MM.1S (cell line): ENCODE results near the gene UGT1A10.

Experiments used
- DNase-seq: peaks from one replicate; pipeline ENCODE4 v3.0.0-alpha.2; 2015
- H2AFZ ChIP-seq: fragments of 300-600 bp; sonication (generic); 2 replicates; pipeline ENCODE4 v1.6.0; 2016; ENCODE audit warnings: antibody characterized with exemption, low read length
- H3F3A ChIP-seq: fragments of 300-600 bp; sonication (generic); 2 replicates; pipeline ENCODE4 v1.6.1; 2016; ENCODE audit warnings: mild to moderate bottlenecking, antibody characterized with exemption, low read length, moderate library complexity, mixed read lengths; ENCODE audit not compliant: insufficient read depth
- H3K27ac ChIP-seq: fragments of 300-600 bp; sonication (generic); 2 replicates; pipeline ENCODE4 v1.5.1; 2016; ENCODE audit warnings: mild to moderate bottlenecking, low read length
- H3K27me3 ChIP-seq: fragments of 300-600 bp; sonication (generic); replicated peaks from 2 replicates; pipeline ENCODE4 v1.6.0; 2016; ENCODE audit warnings: low read length; ENCODE audit not compliant: insufficient read depth
- H3K36me3 ChIP-seq: fragments of 300-600 bp; sonication (generic); replicated peaks from 2 replicates; pipeline ENCODE4 v1.6.1; 2016; ENCODE audit warnings: mild to moderate bottlenecking, low read length, mixed read lengths; ENCODE audit not compliant: insufficient read depth
- H3K4me1 ChIP-seq: fragments of 300-600 bp; sonication (generic); 2 replicates; pipeline ENCODE4 v1.6.1; 2016; ENCODE audit warnings: low read length, mixed read lengths
- H3K4me2 ChIP-seq: fragments of 300-600 bp; sonication (generic); 2 replicates; pipeline ENCODE4 v1.6.0; 2016; ENCODE audit warnings: low read depth, low read length
- H3K4me3 ChIP-seq: fragments of 300-600 bp; sonication (generic); 2 replicates; pipeline ENCODE4 v1.5.1; 2016; ENCODE audit warnings: low read length, mixed read lengths
- H3K79me2 ChIP-seq: fragments of 300-600 bp; sonication (generic); 2 replicates; pipeline ENCODE4 v1.6.1; 2016; ENCODE audit warnings: mixed run types, low read length, mixed read lengths
- H3K9ac ChIP-seq: fragments of 300-600 bp; sonication (generic); 2 replicates; pipeline ENCODE4 v1.6.1; 2016; ENCODE audit warnings: low read length, mixed read lengths
- H3K9me2 ChIP-seq: fragments of 300-600 bp; sonication (generic); replicated peaks from 2 replicates; pipeline ENCODE4 v1.6.1; 2016; ENCODE audit warnings: mild to moderate bottlenecking, low read length, mixed read lengths; ENCODE audit not compliant: insufficient read depth
- H3K9me3 ChIP-seq: fragments of 300-600 bp; sonication (generic); replicated peaks from 2 replicates; pipeline ENCODE4 v1.6.1; 2016; ENCODE audit warnings: mild to moderate bottlenecking, low read length, mixed read lengths; ENCODE audit not compliant: insufficient read depth
- H4K20me1 ChIP-seq: fragments of 300-600 bp; sonication (generic); 2 replicates; pipeline ENCODE4 v1.6.1; 2016; ENCODE audit warnings: mild to moderate bottlenecking, low read length, moderate library complexity, mixed read lengths; ENCODE audit not compliant: insufficient read depth
- CTCF ChIP-seq: fragments of 300-600 bp; sonication (generic); IDR thresholded peaks from 2 replicates; pipeline ENCODE4 v1.5.1; 2016; ENCODE audit warnings: antibody characterized with exemption, low read length, mixed read lengths
- EZH2 ChIP-seq: fragments of 300-600 bp; sonication (generic); optimal IDR thresholded peaks from 2 replicates; pipeline ENCODE3; 2017; ENCODE audit warnings: low read depth, mild to moderate bottlenecking, antibody characterized with exemption, low read length, mixed read lengths
- EZH2phosphoT487 ChIP-seq: fragments of 300-600 bp; sonication (generic); IDR thresholded peaks from 2 replicates; pipeline ENCODE4 v1.6.1; 2018; ENCODE audit warnings: antibody characterized with exemption, low read length

UGT1A10 gene

GRCh38 chr2:233602076-233602475, 34.2 kb upstream of the UGT1A10 start:
- H3K27me3 ChIP-seq = no peaks in the 10 kb centered on the region
- no peak overlapping the region for H3K27ac ChIP-seq
- H4K20me1 ChIP-seq = no peaks in the 10 kb centered on the region
- no peaks in the 10 kb centered on the region for H3K9me2 ChIP-seq
- no peak overlapping the region for H3K4me2 ChIP-seq
- H3F3A ChIP-seq = no peaks in the 10 kb centered on the region
- H3K79me2 ChIP-seq = no peaks in the 10 kb centered on the region
- DNase-seq = no peak
- no peak overlapping the region for H3K9ac ChIP-seq
- TF ChIP-seq EZH2phosphoT487 = no peak
- no peak for TF ChIP-seq EZH2
- TF ChIP-seq CTCF = no peak
- no peaks in the 10 kb centered on the region for H3K4me1 ChIP-seq
- no peaks in the 10 kb centered on the region for H3K9me3 ChIP-seq
- H3K36me3 ChIP-seq = no peaks in the 10 kb centered on the region
- H2AFZ ChIP-seq = no peak overlapping the region
- no peak overlapping the region for H3K4me3 ChIP-seq

GRCh38 chr2:233603520-233603919, 32.7 kb upstream of the UGT1A10 start:
- H3K27me3 ChIP-seq = no peaks in the 10 kb centered on the region
- no peak overlapping the region for H3K4me2 ChIP-seq
- H3K79me2 ChIP-seq = no peaks in the 10 kb centered on the region
- TF ChIP-seq EZH2phosphoT487 (no peak), EZH2 (no peak), CTCF (no peak)
- no peaks in the 10 kb centered on the region for H3F3A ChIP-seq
- no peak overlapping the region for H3K9ac ChIP-seq
- no peaks in the 10 kb centered on the region for H4K20me1 ChIP-seq
- no peak for DNase-seq
- H3K9me3 ChIP-seq = no peaks in the 10 kb centered on the region
- H3K36me3 ChIP-seq = no peaks in the 10 kb centered on the region
- no peaks in the 10 kb centered on the region for H3K4me1 ChIP-seq
- H3K9me2 ChIP-seq = no peaks in the 10 kb centered on the region
- H3K27ac ChIP-seq = no peak overlapping the region
- H2AFZ ChIP-seq = no peak overlapping the region
- no peak overlapping the region for H3K4me3 ChIP-seq

- H3K9me3 ChIP-seq = no peaks in the 10 kb centered on the region
Measured at GRCh38 chr2:233604826-233605225, 31.4 kb upstream of the UGT1A10 start.

More at GRCh38 chr2:233604826-233605225, 31.4 kb upstream of the UGT1A10 start:
- H3K36me3 ChIP-seq = no peaks in the 10 kb centered on the region
- H3K4me1 ChIP-seq = no peaks in the 10 kb centered on the region
- H3K27ac ChIP-seq = no peak overlapping the region
- DNase-seq = no peak
- H3K27me3 ChIP-seq = no peaks in the 10 kb centered on the region
- TF ChIP-seq EZH2 = no peak
- TF ChIP-seq CTCF = no peak
- TF ChIP-seq EZH2phosphoT487 = no peak
- H2AFZ ChIP-seq = no peak overlapping the region
- no peak overlapping the region for H3K4me3 ChIP-seq
- no peak overlapping the region for H3K9ac ChIP-seq
- H3K9me2 ChIP-seq = no peaks in the 10 kb centered on the region
- H4K20me1 ChIP-seq = no peaks in the 10 kb centered on the region
- no peaks in the 10 kb centered on the region for H3F3A ChIP-seq
- H3K79me2 ChIP-seq = no peaks in the 10 kb centered on the region
- H3K4me2 ChIP-seq = no peak overlapping the region
